ENCODE data around the gene CCDC57.
"Not testable (repeated sequence)": the region's sequence is repeated elsewhere in the genome, so short reads cannot be mapped to it uniquely, and the experiment has no call there.

CCDC57 gene

GRCh38 chr17:82210655-82211054, 2.0 kb downstream of the CCDC57 start:
- H3K27ac ChIP-seq (ENCODE audit: low read depth, low read length); H3K36me3 ChIP-seq (ENCODE audit: insufficient read depth, low read length); H2AFZ ChIP-seq (ENCODE audit: low read length, unreplicated experiment); H3K27me3 ChIP-seq (ENCODE audit: insufficient read depth, low read length); H3K4me3 ChIP-seq (ENCODE audit: low read depth, low read length): not testable (repeated sequence)
- Histone ChIP-seq H3K79me2 (ENCODE audit: control insufficient read depth, insufficient read depth, low read length, unreplicated experiment) (peaks cover 17% of the 10 kb centered on the region), H3K4me1 (ENCODE audit: control insufficient read depth, insufficient read depth, low read length, unreplicated experiment) (peaks cover 35% of the 10 kb centered on the region)

- H3K4me3 ChIP-seq (ENCODE audit: low read depth, low read length): no peak overlapping the region
- no peaks in the 10 kb centered on the region for H3K27me3 ChIP-seq (ENCODE audit: insufficient read depth, low read length)
- peaks cover 20% of the 10 kb centered on the region for H3K4me1 ChIP-seq (ENCODE audit: control insufficient read depth, insufficient read depth, low read length, unreplicated experiment)
- H3K27ac ChIP-seq (ENCODE audit: low read depth, low read length): peak overlapping the region; percentile 15; the same call in 1 of the 2 replicates
- peak overlapping the region; percentile 26 for H2AFZ ChIP-seq (ENCODE audit: low read length, unreplicated experiment)
- H3K36me3 ChIP-seq (ENCODE audit: insufficient read depth, low read length): no peaks in the 10 kb centered on the region
- peaks cover 2% of the 10 kb centered on the region for H3K79me2 ChIP-seq (ENCODE audit: control insufficient read depth, insufficient read depth, low read length, unreplicated experiment)
These were observed 6.7 kb downstream of the CCDC57 start for GRCh38 chr17:82205720-82206508.

- Histone ChIP-seq H3K36me3 (ENCODE audit: insufficient read depth, low read length) (no peaks in the 10 kb centered on the region), H3K4me1 (ENCODE audit: control insufficient read depth, insufficient read depth, low read length, unreplicated experiment) (peaks cover 20% of the 10 kb centered on the region), H3K79me2 (ENCODE audit: control insufficient read depth, insufficient read depth, low read length, unreplicated experiment) (peaks cover 2% of the 10 kb centered on the region), H3K27ac (ENCODE audit: low read depth, low read length) (no peak overlapping the region), H3K4me3 (ENCODE audit: low read depth, low read length) (no peak overlapping the region), H2AFZ (ENCODE audit: low read length, unreplicated experiment) (no peak overlapping the region), H3K27me3 (ENCODE audit: insufficient read depth, low read length) (no peaks in the 10 kb centered on the region)
These were observed 7.6 kb downstream of the CCDC57 start for GRCh38 chr17:82204831-82205719.

- H3K27me3 ChIP-seq (ENCODE audit: insufficient read depth, low read length): no peaks in the 10 kb centered on the region
- H3K4me3 ChIP-seq (ENCODE audit: low read depth, low read length): no peak overlapping the region
- no peak overlapping the region for H2AFZ ChIP-seq (ENCODE audit: low read length, unreplicated experiment)
- H3K4me1 ChIP-seq (ENCODE audit: control insufficient read depth, insufficient read depth, low read length, unreplicated experiment): peaks cover 20% of the 10 kb centered on the region
- H3K79me2 ChIP-seq (ENCODE audit: control insufficient read depth, insufficient read depth, low read length, unreplicated experiment): peaks cover 2% of the 10 kb centered on the region
- no peak overlapping the region for H3K27ac ChIP-seq (ENCODE audit: low read depth, low read length)
- no peaks in the 10 kb centered on the region for H3K36me3 ChIP-seq (ENCODE audit: insufficient read depth, low read length)
These were observed 8.7 kb downstream of the CCDC57 start for GRCh38 chr17:82203920-82204319.

GRCh38 chr17:82202981-82203380, 9.7 kb downstream of the CCDC57 start:
- H3K27me3 ChIP-seq (ENCODE audit: insufficient read depth, low read length): no peaks in the 10 kb centered on the region
- H3K27ac ChIP-seq (ENCODE audit: low read depth, low read length): no peak overlapping the region
- peaks cover 20% of the 10 kb centered on the region for H3K4me1 ChIP-seq (ENCODE audit: control insufficient read depth, insufficient read depth, low read length, unreplicated experiment)
- H3K4me3 ChIP-seq (ENCODE audit: low read depth, low read length): no peak overlapping the region
- H3K79me2 ChIP-seq (ENCODE audit: control insufficient read depth, insufficient read depth, low read length, unreplicated experiment): peaks cover 2% of the 10 kb centered on the region
- H3K36me3 ChIP-seq (ENCODE audit: insufficient read depth, low read length): no peaks in the 10 kb centered on the region
- no peak overlapping the region for H2AFZ ChIP-seq (ENCODE audit: low read length, unreplicated experiment)

GRCh38 chr17:82201498-82201910, 11.1 kb downstream of the CCDC57 start:
- Histone ChIP-seq H3K4me1 (ENCODE audit: control insufficient read depth, insufficient read depth, low read length, unreplicated experiment) (peaks cover 19% of the 10 kb centered on the region), H3K27ac (ENCODE audit: low read depth, low read length) (no peak overlapping the region), H3K27me3 (ENCODE audit: insufficient read depth, low read length) (no peaks in the 10 kb centered on the region), H2AFZ (ENCODE audit: low read length, unreplicated experiment) (no peak overlapping the region), H3K79me2 (ENCODE audit: control insufficient read depth, insufficient read depth, low read length, unreplicated experiment) (peaks cover 2% of the 10 kb centered on the region), H3K4me3 (ENCODE audit: low read depth, low read length) (no peak overlapping the region), H3K36me3 (ENCODE audit: insufficient read depth, low read length) (no peaks in the 10 kb centered on the region)

- Histone ChIP-seq H3K36me3 (ENCODE audit: insufficient read depth, low read length) (no peaks in the 10 kb centered on the region), H3K79me2 (ENCODE audit: control insufficient read depth, insufficient read depth, low read length, unreplicated experiment) (peaks cover 2% of the 10 kb centered on the region), H2AFZ (ENCODE audit: low read length, unreplicated experiment) (no peak overlapping the region), H3K4me1 (ENCODE audit: control insufficient read depth, insufficient read depth, low read length, unreplicated experiment) (peaks cover 13% of the 10 kb centered on the region), H3K27me3 (ENCODE audit: insufficient read depth, low read length) (no peaks in the 10 kb centered on the region), H3K27ac (ENCODE audit: low read depth, low read length) (no peak overlapping the region), H3K4me3 (ENCODE audit: low read depth, low read length) (no peak overlapping the region)
These were observed 11.7 kb downstream of the CCDC57 start for GRCh38 chr17:82200743-82201497.

GRCh38 chr17:82200135-82200534, 12.5 kb downstream of the CCDC57 start:
- no peaks in the 10 kb centered on the region for H3K27me3 ChIP-seq (ENCODE audit: insufficient read depth, low read length)
- peaks cover 6% of the 10 kb centered on the region for H3K4me1 ChIP-seq (ENCODE audit: control insufficient read depth, insufficient read depth, low read length, unreplicated experiment)
- H3K36me3 ChIP-seq (ENCODE audit: insufficient read depth, low read length): no peaks in the 10 kb centered on the region
- no peak overlapping the region for H3K4me3 ChIP-seq (ENCODE audit: low read depth, low read length)
- H2AFZ ChIP-seq (ENCODE audit: low read length, unreplicated experiment): no peak overlapping the region
- H3K27ac ChIP-seq (ENCODE audit: low read depth, low read length): no peak overlapping the region
- H3K79me2 ChIP-seq (ENCODE audit: control insufficient read depth, insufficient read depth, low read length, unreplicated experiment): peaks cover 2% of the 10 kb centered on the region

GRCh38 chr17:82199496-82199895, 13.1 kb downstream of the CCDC57 start:
- H3K79me2 ChIP-seq (ENCODE audit: control insufficient read depth, insufficient read depth, low read length, unreplicated experiment): no peaks in the 10 kb centered on the region
- H3K4me1 ChIP-seq (ENCODE audit: control insufficient read depth, insufficient read depth, low read length, unreplicated experiment): no peaks in the 10 kb centered on the region
- H3K27ac ChIP-seq (ENCODE audit: low read depth, low read length): no peak overlapping the region
- no peaks in the 10 kb centered on the region for H3K27me3 ChIP-seq (ENCODE audit: insufficient read depth, low read length)
- H3K36me3 ChIP-seq (ENCODE audit: insufficient read depth, low read length): peaks cover 4% of the 10 kb centered on the region; the same call in 1 of the 2 replicates
- H2AFZ ChIP-seq (ENCODE audit: low read length, unreplicated experiment): no peak overlapping the region
- no peak overlapping the region for H3K4me3 ChIP-seq (ENCODE audit: low read depth, low read length)

GRCh38 chr17:82198092-82198491, 14.6 kb downstream of the CCDC57 start:
- H3K4me3 ChIP-seq (ENCODE audit: low read depth, low read length): no peak overlapping the region
- H3K27me3 ChIP-seq (ENCODE audit: insufficient read depth, low read length): no peaks in the 10 kb centered on the region
- peaks cover 4% of the 10 kb centered on the region; the same call in 1 of the 2 replicates for H3K36me3 ChIP-seq (ENCODE audit: insufficient read depth, low read length)
- H3K79me2 ChIP-seq (ENCODE audit: control insufficient read depth, insufficient read depth, low read length, unreplicated experiment): no peaks in the 10 kb centered on the region
- no peaks in the 10 kb centered on the region for H3K4me1 ChIP-seq (ENCODE audit: control insufficient read depth, insufficient read depth, low read length, unreplicated experiment)
- no peak overlapping the region for H2AFZ ChIP-seq (ENCODE audit: low read length, unreplicated experiment)
- H3K27ac ChIP-seq (ENCODE audit: low read depth, low read length): no peak overlapping the region

Measured in ACC112 (cell line).